HFF-Myc (cell line): ENCODE results near the gene COL4A4.

ENCODE experiments used
- DNase-seq: peaks from one replicate; pipeline ENCODE4 v3.0.0-alpha.2; 2011; ENCODE audit warnings: low read depth; ENCODE audit errors: extremely low read depth
- H3K4me3 ChIP-seq: replicated peaks from 2 replicates; pipeline ENCODE4 v1.5.1; 2011; ENCODE audit warnings: low read depth, mild to moderate bottlenecking, control low read depth, low read length
- TF ChIP-seq, protein P1 (sequence below): IDR thresholded peaks from 2 replicates; pipeline ENCODE4 v1.5.1; 2012; ENCODE audit warnings: mild to moderate bottlenecking, low read depth, low read length, control low read depth; ENCODE audit errors: missing control alignments

Gene COL4A4

DNA sequence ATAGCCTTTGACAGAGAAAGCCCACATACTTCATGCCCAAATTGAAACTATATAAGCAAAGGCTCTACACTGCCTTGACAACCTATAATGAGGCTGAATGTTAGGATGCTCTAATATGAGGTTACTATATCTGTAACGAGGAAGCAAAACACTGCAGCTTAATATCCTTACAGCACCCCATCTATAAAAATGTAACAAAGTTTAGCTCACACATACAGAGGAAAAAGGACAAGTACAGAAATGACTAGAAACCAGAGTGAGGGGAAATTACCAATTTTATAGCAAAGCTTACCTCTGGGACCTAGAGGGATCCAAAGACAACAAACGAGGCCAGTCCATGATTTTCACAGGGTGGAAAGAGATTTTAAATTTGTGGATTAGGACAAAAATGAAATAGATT is 138.5 kb downstream of the COL4A4 start:
- TF ChIP-seq, protein P1, sequence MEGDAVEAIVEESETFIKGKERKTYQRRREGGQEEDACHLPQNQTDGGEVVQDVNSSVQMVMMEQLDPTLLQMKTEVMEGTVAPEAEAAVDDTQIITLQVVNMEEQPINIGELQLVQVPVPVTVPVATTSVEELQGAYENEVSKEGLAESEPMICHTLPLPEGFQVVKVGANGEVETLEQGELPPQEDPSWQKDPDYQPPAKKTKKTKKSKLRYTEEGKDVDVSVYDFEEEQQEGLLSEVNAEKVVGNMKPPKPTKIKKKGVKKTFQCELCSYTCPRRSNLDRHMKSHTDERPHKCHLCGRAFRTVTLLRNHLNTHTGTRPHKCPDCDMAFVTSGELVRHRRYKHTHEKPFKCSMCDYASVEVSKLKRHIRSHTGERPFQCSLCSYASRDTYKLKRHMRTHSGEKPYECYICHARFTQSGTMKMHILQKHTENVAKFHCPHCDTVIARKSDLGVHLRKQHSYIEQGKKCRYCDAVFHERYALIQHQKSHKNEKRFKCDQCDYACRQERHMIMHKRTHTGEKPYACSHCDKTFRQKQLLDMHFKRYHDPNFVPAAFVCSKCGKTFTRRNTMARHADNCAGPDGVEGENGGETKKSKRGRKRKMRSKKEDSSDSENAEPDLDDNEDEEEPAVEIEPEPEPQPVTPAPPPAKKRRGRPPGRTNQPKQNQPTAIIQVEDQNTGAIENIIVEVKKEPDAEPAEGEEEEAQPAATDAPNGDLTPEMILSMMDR, result no peak
- H3K4me3 ChIP-seq, result no peak overlapping the region
- no peak for DNase-seq

DNA sequence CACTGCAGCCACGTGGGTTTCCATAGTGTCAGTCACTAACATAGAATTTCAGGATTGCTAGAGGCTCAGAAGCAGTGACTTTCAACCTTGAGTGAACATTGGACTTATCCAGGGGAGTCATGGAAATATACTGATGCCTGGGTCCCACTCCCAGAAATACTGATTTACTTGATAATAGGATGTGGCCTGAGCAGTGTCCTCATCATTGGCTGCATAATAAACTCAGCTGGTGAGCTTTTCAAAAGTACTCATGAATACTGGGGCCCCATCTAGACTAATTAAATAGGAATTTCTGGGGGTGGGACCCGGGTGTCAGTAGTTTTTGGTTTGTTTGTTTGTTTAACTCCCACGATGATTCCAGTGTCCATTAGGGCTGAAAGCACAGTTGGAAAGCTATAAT is 141.4 kb downstream of the COL4A4 start:
- H3K4me3 ChIP-seq, result no peak overlapping the region
- TF ChIP-seq, protein P1, result no peak
- DNase-seq, result no peak

DNA sequence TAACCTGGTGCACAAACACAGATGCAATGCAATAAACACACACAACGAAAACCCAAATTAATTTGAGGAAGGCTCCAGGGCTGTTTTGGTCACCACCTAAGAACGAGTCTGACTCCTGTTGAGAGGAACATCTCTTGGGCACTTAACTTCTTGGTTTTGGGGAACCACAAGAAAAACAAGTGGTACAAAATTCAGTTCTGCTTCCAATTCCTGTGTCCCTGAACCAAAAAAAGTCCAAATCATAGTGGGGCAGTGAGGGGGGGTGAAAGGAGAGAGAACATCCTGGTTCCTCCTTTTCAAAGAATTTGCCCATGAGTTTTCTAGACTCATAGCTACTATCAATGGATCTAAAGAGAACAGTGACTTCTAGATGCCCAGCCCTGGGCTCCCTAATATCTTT is 143.6 kb downstream of the COL4A4 start:
- TF ChIP-seq, protein P1, result no peak
- no peak overlapping the region for H3K4me3 ChIP-seq
- no peak for DNase-seq

DNA sequence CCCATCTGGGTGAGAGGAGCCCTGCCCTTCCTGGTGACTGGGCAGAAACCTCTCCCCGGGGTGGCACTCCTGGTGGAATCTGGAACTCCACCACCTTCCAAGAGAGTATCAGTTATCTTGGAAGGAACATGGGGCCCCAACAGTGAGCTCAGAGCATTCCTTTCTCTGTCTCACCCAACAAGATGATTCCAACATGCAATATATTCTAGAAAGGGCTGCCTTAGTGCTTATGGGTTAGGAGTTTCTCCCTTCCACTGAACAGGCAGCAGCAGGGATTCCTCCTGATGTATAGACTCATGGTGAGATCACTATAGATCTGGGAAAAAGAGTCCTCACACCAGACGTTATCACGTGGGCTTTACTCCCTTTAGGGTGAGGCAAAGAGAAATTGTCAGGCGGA is 147.1 kb downstream of the COL4A4 start:
- H3K4me3 ChIP-seq, result no peak overlapping the region
- TF ChIP-seq, protein P1, result no peak
- DNase-seq, result no peak

DNA sequence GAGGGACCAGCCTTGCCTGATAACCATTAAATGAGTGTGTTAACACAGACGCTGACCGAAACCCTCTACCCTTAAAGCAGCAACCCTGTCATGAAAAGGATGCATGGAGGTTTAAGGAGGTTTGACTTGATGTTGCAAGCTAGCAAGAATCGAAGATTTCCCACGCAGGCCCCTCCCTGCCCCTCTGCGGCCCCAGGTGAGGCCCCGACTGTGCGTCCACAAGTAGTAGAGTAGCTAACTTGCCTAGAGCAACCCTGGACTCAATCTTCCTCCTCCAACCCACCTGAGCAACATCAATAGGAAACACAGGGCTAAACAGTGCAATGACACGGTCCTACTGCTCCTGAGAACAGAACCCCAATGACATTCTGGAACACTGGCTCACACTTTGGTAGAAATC is 150.1 kb downstream of the COL4A4 start:
- H3K4me3 ChIP-seq, result no peak overlapping the region
- DNase-seq, result no peak
- TF ChIP-seq, protein P1, result no peak

DNA sequence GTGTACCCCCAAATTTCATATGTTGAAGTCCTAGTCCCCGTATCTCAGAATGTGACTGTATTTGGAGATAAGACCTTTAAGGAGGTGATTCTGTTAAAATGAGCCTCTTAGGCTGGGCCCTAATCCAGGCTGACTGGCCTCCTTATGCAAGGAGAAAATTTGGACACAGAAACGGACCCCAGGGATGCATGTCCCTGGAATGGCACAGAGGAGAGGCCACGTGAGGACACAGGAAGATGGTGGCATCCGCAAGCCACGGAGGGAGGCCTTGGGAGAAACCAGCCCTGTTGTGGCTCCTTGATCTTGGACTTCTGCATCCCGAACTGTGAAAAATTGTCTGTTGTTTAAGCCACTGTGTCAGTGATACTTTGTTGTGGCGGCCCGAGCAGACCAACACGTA is 150.7 kb downstream of the COL4A4 start:
- TF ChIP-seq, protein P1, result no peak
- H3K4me3 ChIP-seq, result no peak overlapping the region
- DNase-seq, result no peak

DNA sequence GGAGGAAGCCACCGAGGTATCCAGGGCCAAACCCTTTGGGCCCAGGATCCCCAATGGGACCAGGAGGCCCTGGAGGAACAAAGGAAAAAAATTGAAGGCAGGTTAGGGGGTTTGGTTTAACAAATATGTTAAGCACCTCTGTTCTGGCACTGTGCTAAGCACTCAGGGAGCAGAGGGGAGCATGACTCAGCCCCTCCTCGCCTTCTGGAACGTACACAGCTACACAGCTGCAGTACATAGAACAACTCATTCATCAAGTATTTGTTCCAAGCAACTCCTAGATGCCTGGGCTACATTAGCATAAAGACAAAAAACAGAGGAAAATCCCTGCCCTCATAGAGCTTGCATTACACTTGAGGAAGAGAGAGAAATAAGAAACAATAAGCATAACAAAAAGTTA is 153.6 kb downstream of the COL4A4 start:
- TF ChIP-seq, protein P1, result no peak
- no peak for DNase-seq
- H3K4me3 ChIP-seq, result no peak overlapping the region
